ENCODE results near the gene UVRAG. TPM values are rescaled to one million over a fixed set of nuclear protein-coding genes. Genes with fewer than 3 reads are reported as not detected.

The UVRAG gene
- total and polyA plus RNA-seq, 4 donors, result 7.9 to 47.0 (median 20.1) TPM

DNA sequence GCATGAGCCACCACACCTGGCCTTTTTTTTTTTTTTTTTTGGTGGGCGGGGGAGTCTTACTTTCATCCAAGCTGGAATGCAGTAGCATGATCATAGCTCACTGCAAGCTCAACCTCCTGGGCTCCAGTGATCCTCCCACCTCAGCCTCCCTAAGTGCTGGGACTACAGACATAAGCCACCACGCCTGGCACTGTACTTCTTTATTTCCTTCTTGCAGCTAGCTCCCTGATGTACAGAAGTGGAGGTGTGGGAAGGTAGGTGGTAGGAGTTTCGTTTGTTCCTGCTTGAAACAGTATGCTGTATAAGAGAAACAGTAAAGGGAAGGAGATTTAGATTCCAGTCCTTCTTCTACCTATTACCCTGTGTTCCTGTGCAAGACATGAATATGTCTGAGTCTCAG is 319.2 kb downstream of the UVRAG start:
- Histone ChIP-seq H3K27me3 (ENCODE audit: control insufficient read depth in 1 of 2, insufficient read depth in 2 of 2, low read length in 1 of 2) (no peaks in the 10 kb centered on the region), H3K4me1 (ENCODE audit: control insufficient read depth in 1 of 2, insufficient read depth in 2 of 2, low read length in 2 of 2) (peaks cover 0 to 7% of the 10 kb centered on the region in 2 donors), H3K4me3 (ENCODE audit: low read length in 2 of 2) (no peak overlapping the region), H3K9me3 (ENCODE audit: control insufficient read depth, low read length) (no peaks in the 10 kb centered on the region), H3K27ac (ENCODE audit: low read depth in 1 of 2, low read length in 2 of 2) (peak overlapping the region in 1 of 2 donors; percentile 3), H3K36me3 (ENCODE audit: control insufficient read depth in 1 of 2, insufficient read depth in 2 of 2, low read length in 1 of 2) (no peaks in the 10 kb centered on the region)
- ATAC-seq (ENCODE audit: low FRiP score), result no peak
- intact Hi-C loops (cut with DNase I), result no loop called here
- 97 to 99% methylated on average over 3 of the region's 3 CpGs for WGBS, 2 donors
- DNase-seq, result no peak

DNA sequence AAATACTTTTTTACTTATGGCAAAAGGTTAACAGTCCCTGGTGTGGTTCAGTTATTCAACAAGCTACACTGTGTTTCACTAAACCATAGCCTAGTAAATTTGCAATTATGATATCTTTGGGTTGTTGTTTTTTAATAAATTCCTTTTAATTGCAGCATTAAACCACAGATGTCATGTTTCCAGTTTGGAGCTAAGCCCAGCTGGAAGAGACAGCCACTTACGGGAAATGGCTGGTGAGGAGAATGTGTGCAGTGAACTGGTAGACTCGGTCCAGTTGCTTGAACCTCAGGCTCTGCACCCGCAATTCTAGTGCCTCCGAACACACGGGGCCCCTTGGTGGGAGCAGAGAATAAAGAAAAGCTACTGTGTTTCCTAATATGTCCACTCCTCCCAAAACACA is 320.5 kb downstream of the UVRAG start:
- WGBS, 2 donors, result 92 to 96% methylated on average over 5 of the region's 5 CpGs
- Histone ChIP-seq H3K4me3 (ENCODE audit: low read length in 2 of 2) (no peak overlapping the region), H3K27ac (ENCODE audit: low read depth in 1 of 2, low read length in 2 of 2) (no peak overlapping the region), H3K4me1 (ENCODE audit: control insufficient read depth in 1 of 2, insufficient read depth in 2 of 2, low read length in 2 of 2) (peaks cover 0 to 7% of the 10 kb centered on the region in 2 donors), H3K27me3 (ENCODE audit: control insufficient read depth in 1 of 2, insufficient read depth in 2 of 2, low read length in 1 of 2) (no peaks in the 10 kb centered on the region), H3K9me3 (ENCODE audit: control insufficient read depth, low read length) (no peaks in the 10 kb centered on the region), H3K36me3 (ENCODE audit: control insufficient read depth in 1 of 2, insufficient read depth in 2 of 2, low read length in 1 of 2) (no peaks in the 10 kb centered on the region)
- no peak for DNase-seq
- ATAC-seq (ENCODE audit: low FRiP score), result no peak
- intact Hi-C loops (cut with DNase I), result no loop called here

DNA sequence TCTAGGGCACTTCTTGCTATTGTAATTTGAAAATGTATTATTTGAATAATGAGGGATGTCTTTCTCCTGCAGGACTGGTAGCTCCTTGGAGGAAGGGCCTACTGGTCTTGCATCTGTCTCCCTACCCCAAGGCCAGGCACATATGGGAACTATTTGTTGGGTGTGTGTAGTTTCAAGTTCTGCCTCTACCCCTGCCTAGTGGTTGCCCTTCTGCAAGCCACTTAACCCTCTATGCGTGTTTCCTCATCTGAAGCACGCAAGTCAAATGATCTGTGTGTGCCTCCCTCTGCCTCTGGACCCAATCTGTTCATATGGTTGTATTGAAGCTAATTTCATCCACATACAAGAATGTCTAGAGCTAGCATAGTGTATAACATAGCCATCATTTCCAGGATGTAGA is 324.3 kb downstream of the UVRAG start:
- DNase-seq (no peak), ATAC-seq (ENCODE audit: low FRiP score) (no peak)
- Histone ChIP-seq H3K9me3 (ENCODE audit: control insufficient read depth, low read length) (no peaks in the 10 kb centered on the region), H3K27ac (ENCODE audit: low read depth in 1 of 2, low read length in 2 of 2) (no peak overlapping the region), H3K27me3 (ENCODE audit: control insufficient read depth in 1 of 2, insufficient read depth in 2 of 2, low read length in 1 of 2) (no peaks in the 10 kb centered on the region), H3K4me3 (ENCODE audit: low read length in 2 of 2) (no peak overlapping the region), H3K36me3 (ENCODE audit: control insufficient read depth in 1 of 2, insufficient read depth in 2 of 2, low read length in 1 of 2) (no peaks in the 10 kb centered on the region), H3K4me1 (ENCODE audit: control insufficient read depth in 1 of 2, insufficient read depth in 2 of 2, low read length in 2 of 2) (no peaks in the 10 kb centered on the region)
- WGBS, 2 donors, result 86 to 94% methylated on average over 2 of the region's 2 CpGs
- intact Hi-C loops (cut with DNase I), result no loop called here

DNA sequence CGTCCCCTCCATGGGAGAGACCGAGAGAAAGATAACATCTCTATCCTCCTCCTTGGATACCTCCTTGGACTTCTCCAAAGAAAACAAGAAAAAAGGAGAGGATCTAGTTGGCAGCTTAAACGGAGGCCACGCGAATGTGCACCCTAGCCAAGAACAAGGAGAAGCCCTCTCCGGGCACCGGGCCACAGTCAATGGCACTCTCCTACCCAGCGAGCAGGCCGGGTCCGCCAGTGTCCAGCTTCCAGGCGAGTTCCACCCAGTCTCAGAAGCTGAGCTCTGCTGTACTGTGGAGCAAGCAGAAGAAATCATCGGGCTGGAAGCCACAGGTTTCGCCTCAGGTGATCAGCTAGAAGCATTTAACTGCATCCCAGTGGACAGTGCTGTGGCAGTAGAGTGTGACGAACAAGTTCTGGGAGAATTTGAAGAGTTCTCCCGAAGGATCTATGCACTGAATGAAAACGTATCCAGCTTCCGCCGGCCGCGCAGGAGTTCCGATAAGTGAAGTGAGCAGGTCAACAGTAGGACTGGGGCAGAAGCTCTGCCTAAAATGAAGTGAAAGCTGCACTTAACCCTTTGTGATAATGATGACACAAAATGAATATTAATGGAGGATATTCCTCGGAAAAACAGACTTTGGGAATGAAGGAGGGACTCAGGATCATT is 326.0 kb downstream of the UVRAG start:
- WGBS, 2 donors, result 46 to 49% methylated on average over 22 of the region's 22 CpGs
- Histone ChIP-seq H3K27ac (ENCODE audit: low read depth in 1 of 2, low read length in 2 of 2) (no peak overlapping the region), H3K27me3 (ENCODE audit: control insufficient read depth in 1 of 2, insufficient read depth in 2 of 2, low read length in 1 of 2) (no peaks in the 10 kb centered on the region), H3K4me3 (ENCODE audit: low read length in 2 of 2) (no peak overlapping the region), H3K36me3 (ENCODE audit: control insufficient read depth in 1 of 2, insufficient read depth in 2 of 2, low read length in 1 of 2) (no peaks in the 10 kb centered on the region), H3K4me1 (ENCODE audit: control insufficient read depth in 1 of 2, insufficient read depth in 2 of 2, low read length in 2 of 2) (no peaks in the 10 kb centered on the region), H3K9me3 (ENCODE audit: control insufficient read depth, low read length) (no peaks in the 10 kb centered on the region)
- intact Hi-C loops (cut with DNase I), result no loop called here
- DNase-seq, result no peak
- ATAC-seq (ENCODE audit: low FRiP score), result no peak

DNA sequence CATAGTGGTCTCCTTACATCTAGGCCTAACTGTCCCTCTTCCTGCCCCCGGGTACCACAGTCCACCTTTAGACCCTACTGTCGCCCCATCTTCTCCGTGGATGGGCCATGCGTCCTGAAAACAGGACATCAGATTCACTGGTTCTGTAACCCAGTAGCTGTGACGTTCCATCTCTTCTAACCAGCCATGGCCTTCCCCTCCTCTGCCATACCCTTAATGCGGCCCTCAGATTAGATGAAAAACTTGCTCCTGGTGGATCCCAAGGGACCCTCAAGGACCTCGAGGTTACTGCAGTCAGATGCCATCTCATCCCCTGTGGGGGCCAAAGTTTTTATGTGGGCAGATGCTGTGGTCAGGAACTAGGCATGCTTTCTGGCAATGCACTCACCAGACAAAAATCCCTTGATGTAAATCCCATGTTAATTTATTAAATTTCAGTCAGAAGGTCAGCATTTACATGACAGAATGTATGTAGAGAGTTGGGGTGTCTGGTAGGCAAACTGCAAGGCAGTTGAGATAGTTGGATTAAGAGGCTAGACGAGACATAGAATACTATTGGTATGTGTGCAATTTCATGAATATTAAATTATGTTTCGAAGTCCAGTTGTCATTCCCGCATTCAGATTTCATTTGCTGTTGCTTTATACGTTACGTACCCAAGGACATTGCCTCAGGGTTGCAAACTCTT is 327.0 kb downstream of the UVRAG start:
- WGBS, 2 donors, result 93 to 95% methylated on average over 12 of the region's 12 CpGs
- ATAC-seq (ENCODE audit: low FRiP score) (no peak), DNase-seq (no peak)
- no peaks in the 10 kb centered on the region for H3K9me3 ChIP-seq (ENCODE audit: control insufficient read depth, low read length)
- H3K4me3 ChIP-seq (ENCODE audit: low read length in 2 of 2), result no peak overlapping the region
- H3K36me3 ChIP-seq (ENCODE audit: control insufficient read depth in 1 of 2, insufficient read depth in 2 of 2, low read length in 1 of 2), result no peaks in the 10 kb centered on the region
- intact Hi-C loops (cut with DNase I), result no loop called here
- H3K27ac ChIP-seq (ENCODE audit: low read depth in 1 of 2, low read length in 2 of 2), result no peak overlapping the region
- H3K27me3 ChIP-seq (ENCODE audit: control insufficient read depth in 1 of 2, insufficient read depth in 2 of 2, low read length in 1 of 2), result no peaks in the 10 kb centered on the region
- H3K4me1 ChIP-seq (ENCODE audit: control insufficient read depth in 1 of 2, insufficient read depth in 2 of 2, low read length in 2 of 2), result no peaks in the 10 kb centered on the region

DNA sequence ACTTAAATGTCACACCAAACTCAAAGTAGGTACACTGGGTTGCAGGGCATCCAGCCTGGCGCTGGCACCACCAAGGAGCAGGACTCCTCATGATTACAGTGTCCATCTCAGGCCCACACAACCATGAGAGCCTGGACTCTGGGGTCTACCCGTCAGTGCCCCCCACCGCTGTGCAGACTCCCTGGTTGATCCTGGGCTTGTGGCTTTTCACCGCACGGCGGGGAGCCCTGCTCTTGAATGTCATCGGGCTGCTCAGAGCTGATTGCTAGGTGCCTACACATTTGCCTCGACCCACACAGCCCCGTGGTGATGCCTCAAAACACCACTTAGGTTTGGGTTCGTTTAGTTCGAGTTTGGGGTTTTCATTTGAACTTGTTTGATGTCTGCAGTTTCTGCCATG is 328.3 kb downstream of the UVRAG start:
- Histone ChIP-seq H3K4me3 (ENCODE audit: low read length in 2 of 2) (no peak overlapping the region), H3K27me3 (ENCODE audit: control insufficient read depth in 1 of 2, insufficient read depth in 2 of 2, low read length in 1 of 2) (no peaks in the 10 kb centered on the region), H3K27ac (ENCODE audit: low read depth in 1 of 2, low read length in 2 of 2) (no peak overlapping the region), H3K9me3 (ENCODE audit: control insufficient read depth, low read length) (no peaks in the 10 kb centered on the region), H3K36me3 (ENCODE audit: control insufficient read depth in 1 of 2, insufficient read depth in 2 of 2, low read length in 1 of 2) (no peaks in the 10 kb centered on the region), H3K4me1 (ENCODE audit: control insufficient read depth in 1 of 2, insufficient read depth in 2 of 2, low read length in 2 of 2) (no peaks in the 10 kb centered on the region)
- no peak for ATAC-seq (ENCODE audit: low FRiP score)
- no peak for DNase-seq
- WGBS, 2 donors, result 92 to 97% methylated on average over 11 of the region's 11 CpGs
- intact Hi-C loops (cut with DNase I), result no loop called here

DNA sequence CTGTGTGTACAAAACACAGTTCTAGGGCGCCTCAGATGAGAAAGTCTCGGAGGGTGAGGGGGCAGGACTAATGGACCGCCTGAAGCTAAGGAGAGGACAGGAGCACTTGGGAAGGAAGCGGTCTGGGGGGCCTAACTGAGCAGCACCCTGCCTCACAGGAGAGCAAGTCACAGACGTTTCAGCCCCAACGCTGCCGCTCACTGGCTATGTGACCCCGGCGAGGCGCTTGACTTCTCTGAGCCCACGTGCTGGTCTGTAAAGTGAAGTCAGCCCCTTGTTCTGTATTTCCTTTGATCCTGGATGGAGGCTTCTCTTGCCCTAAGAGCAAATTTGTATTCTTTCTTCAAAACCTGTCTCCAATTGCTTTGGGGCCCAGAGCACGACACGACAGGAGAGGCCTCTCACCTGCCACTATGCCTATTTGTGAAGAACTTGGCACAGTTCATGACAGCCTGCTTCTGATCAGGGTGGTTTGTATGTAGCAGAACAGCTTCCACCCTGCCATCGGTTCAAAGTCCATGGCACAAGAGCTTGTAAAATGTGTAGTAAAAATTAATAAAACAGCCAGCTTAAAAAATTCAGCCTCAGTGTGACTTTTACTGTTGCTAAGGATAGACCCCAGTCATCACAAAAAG is 332.2 kb downstream of the UVRAG start:
- no peak for ATAC-seq (ENCODE audit: low FRiP score)
- Histone ChIP-seq H3K4me1 (ENCODE audit: control insufficient read depth in 1 of 2, insufficient read depth in 2 of 2, low read length in 2 of 2) (no peaks in the 10 kb centered on the region), H3K27me3 (ENCODE audit: control insufficient read depth in 1 of 2, insufficient read depth in 2 of 2, low read length in 1 of 2) (no peaks in the 10 kb centered on the region), H3K4me3 (ENCODE audit: low read length in 2 of 2) (no peak overlapping the region), H3K36me3 (ENCODE audit: control insufficient read depth in 1 of 2, insufficient read depth in 2 of 2, low read length in 1 of 2) (no peaks in the 10 kb centered on the region), H3K9me3 (ENCODE audit: control insufficient read depth, low read length) (no peaks in the 10 kb centered on the region), H3K27ac (ENCODE audit: low read depth in 1 of 2, low read length in 2 of 2) (no peak overlapping the region)
- WGBS, 2 donors, result 86 to 87% methylated on average over 14 of the region's 14 CpGs
- intact Hi-C loops (cut with DNase I), result no loop called here
- DNase-seq, result peak in 1 of 2 donors; percentile 62

DNA sequence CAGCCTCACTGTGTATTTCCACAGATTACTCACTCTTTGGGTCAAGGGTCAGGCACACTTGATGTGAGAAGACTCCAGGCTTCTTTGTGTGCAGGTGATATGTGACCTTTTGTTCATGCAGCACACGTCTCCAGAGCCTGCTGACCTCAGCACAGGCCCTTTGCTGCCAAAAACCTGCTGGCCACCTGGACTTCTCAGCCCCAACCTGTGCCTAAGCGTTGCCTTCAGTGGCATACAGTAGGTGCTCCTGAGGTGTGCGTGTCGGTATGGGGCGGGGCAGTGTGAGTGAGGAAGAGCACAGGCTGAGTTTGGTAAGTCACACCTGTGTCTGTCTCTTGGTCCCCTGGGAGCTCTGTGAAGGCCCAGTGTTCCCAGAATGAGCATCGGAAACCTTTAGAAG is 333.2 kb downstream of the UVRAG start:
- no peak for DNase-seq
- H3K9me3 ChIP-seq (ENCODE audit: control insufficient read depth, low read length), result no peaks in the 10 kb centered on the region
- H3K27ac ChIP-seq (ENCODE audit: low read depth in 1 of 2, low read length in 2 of 2), result no peak overlapping the region
- no peaks in the 10 kb centered on the region for H3K36me3 ChIP-seq (ENCODE audit: control insufficient read depth in 1 of 2, insufficient read depth in 2 of 2, low read length in 1 of 2)
- WGBS, 2 donors, result 94 to 95% methylated on average over 6 of the region's 6 CpGs
- intact Hi-C loops (cut with DNase I), result no loop called here
- no peak overlapping the region for H3K4me3 ChIP-seq (ENCODE audit: low read length in 2 of 2)
- no peaks in the 10 kb centered on the region for H3K4me1 ChIP-seq (ENCODE audit: control insufficient read depth in 1 of 2, insufficient read depth in 2 of 2, low read length in 2 of 2)
- no peaks in the 10 kb centered on the region for H3K27me3 ChIP-seq (ENCODE audit: control insufficient read depth in 1 of 2, insufficient read depth in 2 of 2, low read length in 1 of 2)
- no peak for ATAC-seq (ENCODE audit: low FRiP score)
